HG03520 (cell line): Measurements from ENCODE around the gene NDUFV1.
"Not testable (repeated sequence)": the region's sequence is repeated elsewhere in the genome, so short reads cannot be mapped to it uniquely, and the experiment has no call there.

Experiments
- ATAC-seq: cut with Tn5 transposase; IDR thresholded peaks from one replicate; pipeline ENCODE4 v1.9.1; 2021; ENCODE audit warnings: mild to moderate bottlenecking, moderate library complexity; ENCODE audit not compliant: unreplicated experiment

Gene NDUFV1

GRCh38 chr11:67610302-67610868 is 3.6 kb downstream of the NDUFV1 start:
- no peak for ATAC-seq

DNA sequence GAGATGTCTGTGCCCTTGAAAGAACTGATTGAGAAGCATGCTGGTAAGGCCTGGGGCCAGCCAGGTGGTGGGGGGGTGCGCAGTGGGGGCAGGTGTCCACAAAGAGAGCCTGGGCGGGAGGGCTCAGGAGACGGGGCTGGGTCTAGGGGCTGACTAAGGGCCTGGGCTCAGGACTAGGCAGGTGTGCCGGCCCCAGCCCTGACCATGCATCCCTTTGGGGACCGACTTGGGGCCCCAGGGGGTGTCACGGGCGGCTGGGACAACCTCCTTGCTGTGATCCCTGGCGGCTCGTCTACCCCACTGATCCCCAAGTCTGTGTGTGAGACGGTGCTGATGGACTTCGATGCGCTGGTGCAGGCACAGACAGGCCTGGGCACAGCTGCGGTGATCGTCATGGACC is 4.4 kb downstream of the NDUFV1 start:
- ATAC-seq, result no peak

DNA sequence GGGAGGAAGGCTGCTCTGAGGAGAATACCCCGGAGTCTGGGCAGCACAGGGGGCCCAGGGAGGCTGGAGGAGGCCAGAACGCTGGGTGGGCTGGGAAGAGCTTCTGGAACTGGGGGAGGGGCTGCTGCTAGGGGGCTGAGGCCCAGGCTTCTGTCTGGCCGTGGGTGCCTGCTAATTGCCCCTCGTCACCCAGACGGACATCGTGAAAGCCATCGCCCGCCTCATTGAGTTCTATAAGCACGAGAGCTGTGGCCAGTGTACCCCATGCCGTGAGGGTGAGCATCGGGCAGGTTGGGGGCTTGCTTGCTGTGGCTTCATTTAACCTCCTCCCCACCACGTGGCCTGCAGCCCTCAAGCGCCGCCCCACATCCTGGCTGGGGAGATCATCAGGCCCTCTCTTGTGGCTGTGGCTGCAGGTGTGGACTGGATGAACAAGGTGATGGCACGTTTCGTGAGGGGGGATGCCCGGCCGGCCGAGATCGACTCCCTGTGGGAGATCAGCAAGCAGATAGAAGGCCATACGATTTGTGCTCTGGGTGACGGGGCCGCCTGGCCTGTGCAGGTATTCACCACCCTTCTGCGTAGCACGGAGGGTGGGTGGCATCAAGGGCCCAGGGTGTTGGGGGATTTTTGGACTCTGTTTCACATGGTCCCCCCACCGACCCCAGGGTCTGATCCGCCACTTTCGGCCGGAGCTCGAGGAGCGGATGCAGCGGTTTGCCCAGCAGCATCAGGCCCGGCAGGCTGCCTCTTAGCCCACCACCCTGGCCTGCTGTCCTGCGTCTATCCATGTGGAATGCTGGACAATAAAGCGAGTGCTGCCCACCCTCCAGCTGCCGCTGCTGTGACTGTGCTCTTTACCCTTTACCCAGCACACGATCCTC is 5.2 kb downstream of the NDUFV1 start:
- ATAC-seq, result no peak

DNA sequence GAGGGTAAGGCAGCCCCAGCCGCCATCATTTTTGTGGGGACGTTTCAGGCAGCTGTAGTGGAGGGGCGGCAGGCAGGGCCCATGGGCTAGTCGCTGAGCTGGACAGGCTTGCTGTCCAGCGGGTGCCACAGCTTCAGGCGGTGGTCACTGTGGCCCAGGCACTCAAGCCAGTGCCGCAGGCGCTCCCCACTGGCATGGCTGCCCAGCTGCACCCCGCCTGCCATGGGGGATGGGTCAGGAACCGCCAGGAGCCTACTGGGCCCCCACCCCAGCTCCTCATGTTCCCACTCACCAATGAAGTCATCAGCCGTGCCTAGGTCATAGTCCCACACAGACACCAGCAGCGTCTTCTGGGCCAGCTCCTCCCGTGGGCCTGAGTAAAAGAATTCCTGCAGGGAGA is 6.0 kb downstream of the NDUFV1 start:
- ATAC-seq, result no peak

GRCh38 chr11:67613313-67613959 is 6.7 kb downstream of the NDUFV1 start:
- ATAC-seq, result no peak

GRCh38 chr11:67613960-67614715 is 7.4 kb downstream of the NDUFV1 start:
- peak; percentile 60 for ATAC-seq

GRCh38 chr11:67614730-67615714 is 8.3 kb downstream of the NDUFV1 start:
- ATAC-seq, result no peak

DNA sequence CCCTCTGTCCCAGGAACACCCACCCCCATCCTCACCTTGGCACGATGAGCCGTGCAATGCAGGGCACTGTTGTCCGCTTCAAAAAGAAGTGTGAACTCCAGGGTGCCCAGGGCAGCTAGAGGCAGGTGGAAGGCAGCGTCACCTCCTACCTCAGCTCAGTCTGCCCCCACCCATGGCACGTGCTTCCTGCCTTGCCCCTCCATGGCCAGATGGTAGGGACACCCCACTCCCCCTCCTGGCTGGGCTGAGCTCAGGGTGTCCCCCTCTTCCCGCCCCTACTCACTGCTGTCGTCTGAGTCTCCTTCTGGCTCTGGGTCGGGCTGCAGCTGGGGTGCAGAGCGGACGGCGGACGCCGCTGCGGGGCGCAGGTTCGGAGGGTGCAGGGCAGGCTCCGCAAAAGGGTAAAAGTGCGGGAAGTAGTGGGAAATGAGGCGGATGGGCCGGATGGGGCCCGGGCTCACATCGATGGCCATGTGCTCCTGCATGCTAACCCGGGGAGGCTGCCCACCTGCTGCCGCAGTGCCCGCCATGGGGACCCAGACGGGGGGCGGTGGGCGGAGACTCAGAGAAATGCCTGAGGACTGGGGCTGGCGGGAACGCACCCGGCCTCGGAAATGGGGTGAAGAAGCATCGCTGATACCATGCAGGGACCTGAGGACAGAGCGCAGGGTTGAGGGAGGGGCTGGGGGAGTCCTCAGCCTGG is 9.1 kb downstream of the NDUFV1 start:
- ATAC-seq, result no peak

DNA sequence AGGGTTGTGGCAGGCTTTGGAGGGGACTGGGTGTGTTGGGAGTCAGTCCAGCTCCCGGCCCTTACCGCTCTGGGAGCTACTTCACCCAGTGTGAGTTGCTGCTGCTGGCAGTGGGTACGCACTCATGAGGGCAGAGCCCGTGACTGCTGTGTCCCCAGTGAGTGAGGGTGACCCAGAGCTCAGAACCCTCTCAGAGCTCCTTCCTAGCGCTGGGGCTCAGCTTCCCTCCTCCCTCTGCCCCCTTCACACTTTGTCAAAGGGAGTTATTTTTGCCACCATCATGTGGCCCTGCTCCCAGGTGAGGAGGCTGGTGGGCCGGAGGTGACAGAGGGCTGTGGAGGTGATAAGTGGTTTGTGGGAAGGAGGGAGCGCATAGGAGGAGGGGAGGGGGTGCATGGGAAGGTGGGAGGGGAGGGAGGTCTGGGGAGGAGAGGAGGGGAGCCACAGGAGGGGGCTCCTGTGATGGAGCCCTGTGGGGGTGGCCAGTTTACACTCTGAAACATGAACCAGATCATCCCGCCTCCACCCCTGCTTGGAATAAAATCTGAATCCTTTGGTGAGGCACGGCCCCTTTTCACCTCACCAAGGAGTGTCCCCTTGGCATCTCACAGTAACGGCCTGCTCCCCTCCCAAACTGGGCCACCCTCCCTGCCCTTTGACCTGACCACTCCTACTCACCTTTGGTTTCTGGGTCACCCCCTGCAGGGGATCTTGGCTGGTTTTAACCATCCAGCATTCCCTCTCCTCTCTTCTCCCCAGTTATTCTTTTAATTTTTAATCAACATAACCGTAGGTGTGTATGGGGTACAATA is 9.9 kb downstream of the NDUFV1 start:
- no peak for ATAC-seq

GRCh38 chr11:67617243-67617953 is 10.7 kb downstream of the NDUFV1 start:
- ATAC-seq, result no peak

DNA sequence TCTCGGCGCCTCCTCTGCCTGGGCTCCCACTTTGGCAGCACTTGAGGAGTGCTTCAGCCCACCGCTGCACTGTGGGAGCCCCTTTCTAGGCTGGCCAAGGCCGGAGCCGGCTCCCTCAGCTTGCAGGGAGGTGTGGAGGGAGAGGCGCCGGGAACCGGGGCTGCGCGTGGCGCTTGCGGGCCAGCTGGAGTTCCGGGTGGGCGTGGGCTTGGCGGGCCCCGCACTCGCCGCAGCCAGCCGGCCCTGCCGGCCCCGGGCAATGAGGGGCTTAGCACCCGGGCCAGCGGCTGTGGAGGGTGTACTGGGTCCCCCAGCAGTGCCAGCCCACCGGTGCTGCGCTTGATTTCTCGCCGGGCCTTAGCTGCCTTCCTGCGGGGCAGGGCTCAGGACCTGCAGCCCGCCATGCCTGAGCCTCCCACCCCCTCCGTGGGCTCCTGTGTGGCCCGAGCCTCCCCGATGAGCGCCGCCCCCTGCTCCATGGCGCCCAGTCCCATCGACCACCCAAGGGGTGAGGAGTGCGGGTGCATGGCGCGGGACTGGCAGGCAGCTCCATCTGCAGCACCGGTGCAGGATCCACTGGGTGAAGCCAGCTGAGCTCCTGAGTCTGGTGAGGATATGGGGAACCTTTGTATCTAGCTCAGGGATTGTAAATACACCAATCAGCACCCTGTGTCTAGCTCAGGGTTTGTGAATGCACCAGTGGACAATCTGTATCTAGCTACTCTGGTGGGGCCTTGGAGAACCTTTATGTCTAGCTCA is 12.3 kb downstream of the NDUFV1 start:
- ATAC-seq, result not testable (repeated sequence)

DNA sequence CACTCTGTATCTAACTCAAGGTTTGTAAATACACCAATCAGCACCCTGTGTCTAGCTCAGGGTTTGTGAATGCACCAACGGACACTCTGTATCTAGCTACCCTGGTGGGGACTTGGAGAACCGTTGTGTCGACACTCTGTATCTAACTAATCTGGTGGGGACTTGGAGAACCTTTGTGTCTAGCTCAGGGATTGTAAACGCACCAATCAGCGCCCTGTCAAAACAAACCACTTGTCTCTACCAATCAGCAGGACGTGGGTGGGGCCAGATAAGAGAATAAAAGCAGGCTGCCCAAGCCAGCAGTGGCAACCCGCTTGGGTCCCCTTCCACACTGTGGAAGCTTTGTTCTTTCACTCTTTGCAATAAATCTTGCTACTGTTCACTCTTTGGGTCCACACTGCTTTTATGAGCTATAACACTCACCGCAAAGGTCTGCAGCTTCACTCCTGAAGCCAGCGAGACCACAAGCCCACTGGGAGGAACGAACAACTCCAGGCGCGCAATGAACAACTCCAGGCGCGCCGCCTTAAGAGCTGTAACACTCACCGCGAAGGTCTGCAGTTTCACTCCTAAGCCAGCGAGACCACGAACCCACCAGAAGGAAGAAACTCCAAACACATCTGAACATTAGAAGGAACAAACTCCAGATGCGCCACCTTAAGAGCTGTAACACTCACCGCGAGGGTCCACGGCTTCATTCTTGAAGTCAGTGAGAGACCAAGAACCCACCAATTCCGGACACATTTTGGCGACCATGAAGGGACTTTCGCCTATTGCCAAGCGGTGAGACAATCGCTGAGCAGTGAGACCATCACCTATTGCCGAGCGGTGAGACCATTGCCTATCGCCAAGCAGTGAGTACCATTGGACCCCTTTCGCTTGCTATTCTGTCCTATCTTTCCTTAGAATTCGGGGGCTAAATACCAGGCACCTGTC is 13.2 kb downstream of the NDUFV1 start:
- not testable (repeated sequence) for ATAC-seq

GRCh38 chr11:67620621-67621020 is 13.9 kb downstream of the NDUFV1 start:
- ATAC-seq, result not testable (repeated sequence)

GRCh38 chr11:67621928-67622327 is 15.2 kb downstream of the NDUFV1 start:
- not testable (repeated sequence) for ATAC-seq

DNA sequence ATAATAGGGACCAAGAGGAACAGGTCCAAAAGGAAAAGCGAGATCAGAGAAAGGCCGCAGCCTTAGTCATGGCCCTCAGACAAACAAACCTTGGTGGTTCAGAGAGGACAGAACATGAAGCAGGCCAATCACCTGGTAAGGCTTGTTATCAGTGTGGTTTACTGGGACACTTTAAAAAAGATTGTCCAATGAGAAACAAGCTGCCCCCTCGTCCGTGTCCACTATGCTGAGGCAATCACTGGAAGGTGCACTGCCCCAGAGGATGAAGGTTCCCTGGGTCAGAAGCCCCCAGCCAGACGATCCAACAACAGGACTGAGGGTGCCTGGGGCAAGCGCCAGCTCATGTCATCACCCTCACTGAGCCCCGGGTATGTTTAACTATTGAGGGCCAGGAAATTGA is 16.2 kb downstream of the NDUFV1 start:
- ATAC-seq, result not testable (repeated sequence)

- not testable (repeated sequence) for ATAC-seq
Measured at GRCh38 chr11:67623795-67624194, 17.1 kb downstream of the NDUFV1 start.
